Measurements from ENCODE around the gene VN1R5.
"Not testable (repeated sequence)": the region's sequence is repeated elsewhere in the genome, so short reads cannot be mapped to it uniquely, and the experiment has no call there.

Gene VN1R5

DNA sequence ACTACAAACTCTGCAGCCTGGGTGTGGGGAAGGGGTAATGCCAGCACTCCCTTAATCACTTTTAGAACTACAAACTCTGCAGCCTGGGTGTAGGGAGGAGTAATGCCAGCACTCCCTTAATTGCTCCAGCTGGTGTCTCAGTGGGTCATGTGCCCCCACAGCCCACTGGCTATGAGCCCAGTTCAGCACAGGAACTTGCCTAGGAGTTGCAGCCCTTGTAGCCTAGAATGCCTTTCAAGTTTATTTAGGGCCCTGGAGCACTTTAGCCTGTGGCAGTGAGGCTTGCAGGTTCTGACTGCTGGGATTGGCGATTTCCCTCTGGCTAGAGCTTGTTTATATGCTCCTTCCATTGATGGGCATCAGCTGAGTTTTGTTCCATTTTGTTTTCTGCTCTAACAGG is 17.1 kb downstream of the VN1R5 start:
- no peak for DNase-seq (ENCODE audit: low read depth, low spot score)

DNA sequence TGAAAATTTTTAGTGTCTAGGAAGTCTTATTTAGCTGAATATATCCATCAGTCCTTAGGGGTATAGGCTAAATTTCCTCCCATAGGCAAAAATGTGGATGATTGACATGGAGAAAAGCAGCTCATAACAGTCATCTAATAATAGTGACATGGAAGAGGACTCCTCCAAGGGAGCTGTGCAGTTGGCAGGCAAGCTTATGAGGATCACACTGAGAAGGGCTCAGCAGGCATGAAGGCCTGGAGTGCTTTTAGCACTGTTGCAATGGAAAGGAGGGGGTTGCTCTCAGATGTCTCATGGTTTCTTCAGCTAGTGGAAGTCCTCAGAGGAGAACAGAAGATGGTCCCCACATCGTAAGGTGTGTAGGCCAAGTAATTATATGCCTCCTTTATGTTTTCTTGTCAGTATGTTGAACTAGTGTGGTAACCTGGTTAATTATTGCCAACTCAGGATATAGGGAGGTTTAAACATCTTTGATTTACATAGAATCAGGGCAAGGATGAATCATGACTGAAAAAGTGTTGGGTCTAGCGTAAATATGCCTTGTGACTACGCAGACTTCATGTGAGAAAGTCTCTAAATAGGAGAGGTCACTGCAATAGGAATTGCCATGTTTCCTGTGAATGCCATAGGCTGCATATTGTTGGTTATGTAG is 18.9 kb downstream of the VN1R5 start:
- no peak for DNase-seq (ENCODE audit: low read depth, low spot score)

DNA sequence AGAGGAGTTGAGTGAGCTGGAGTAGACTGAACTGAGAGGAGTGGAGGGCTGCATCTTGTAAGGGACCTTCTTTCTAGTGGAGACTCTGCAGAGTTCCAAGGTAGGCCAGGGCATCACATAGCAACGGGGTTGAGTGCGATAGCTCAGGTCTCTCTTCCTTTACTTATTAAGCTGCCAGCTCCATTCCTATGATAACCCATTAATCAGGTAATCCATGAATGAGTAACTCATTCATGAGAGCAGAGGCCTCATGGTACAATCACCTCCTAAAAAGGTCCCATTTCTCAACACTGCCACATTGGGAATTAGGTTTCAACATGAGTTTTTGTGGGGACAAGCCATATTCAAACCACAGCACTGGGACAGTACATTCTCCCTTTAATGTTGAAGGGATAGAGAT is 21.3 kb downstream of the VN1R5 start:
- DNase-seq (ENCODE audit: low read depth, low spot score): no peak

DNA sequence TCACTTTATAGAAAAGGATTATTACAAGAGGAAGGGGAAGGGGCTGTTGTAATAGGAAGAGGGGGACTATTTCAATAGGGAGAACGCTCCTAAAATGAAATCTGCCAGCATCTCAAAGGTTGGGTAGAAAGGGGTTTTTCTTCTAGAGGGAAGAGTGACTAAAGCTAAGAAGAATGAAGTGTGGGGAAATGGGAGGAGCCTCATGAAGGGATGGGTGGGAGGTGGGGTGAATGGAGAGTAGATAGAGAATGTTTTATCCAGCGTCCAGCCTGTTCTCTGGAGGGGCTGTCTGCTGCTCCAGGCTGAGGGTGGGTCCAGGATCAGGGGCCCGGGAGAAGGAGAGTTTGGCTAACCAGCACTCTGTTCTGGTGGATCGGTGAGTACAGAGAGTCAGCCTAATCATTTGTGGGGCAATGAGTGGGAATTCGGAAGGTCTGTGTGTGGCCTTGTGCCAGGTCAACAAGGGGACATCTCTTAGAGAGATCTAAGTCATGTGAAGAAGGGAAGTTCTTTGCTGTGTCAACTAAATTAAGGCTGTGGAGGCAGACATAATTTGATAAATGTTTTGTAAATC is 25.2 kb downstream of the VN1R5 start:
- peak; percentile 39 for DNase-seq (ENCODE audit: low read depth, low spot score)

DNA sequence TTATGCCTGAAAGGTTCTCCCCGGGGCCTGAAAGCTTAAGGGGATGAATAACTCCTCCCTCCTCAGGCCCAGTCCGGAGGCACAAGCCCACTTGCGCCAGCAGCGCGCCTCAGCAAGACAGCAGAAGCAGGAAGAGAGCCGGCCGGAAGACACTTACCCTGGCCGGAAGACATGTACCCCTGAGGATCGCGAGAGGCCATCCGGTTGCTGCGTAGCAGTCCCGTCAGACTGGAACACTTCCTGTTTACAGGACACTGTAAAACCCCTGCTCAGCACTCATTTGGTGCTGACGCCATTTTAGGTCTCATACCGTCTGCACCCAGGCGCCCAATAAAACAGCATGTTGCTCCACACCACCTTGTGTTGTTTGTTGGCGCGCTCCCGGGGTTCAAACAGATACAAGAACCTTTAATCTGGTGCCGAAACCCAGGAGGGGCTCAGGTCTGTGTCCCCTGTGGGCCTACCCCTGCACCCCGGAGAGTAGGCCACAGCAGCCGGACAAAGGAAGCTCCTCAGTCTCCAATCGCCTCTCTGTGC is 30.3 kb downstream of the VN1R5 start:
- DNase-seq (ENCODE audit: low read depth, low spot score): no peak

DNA sequence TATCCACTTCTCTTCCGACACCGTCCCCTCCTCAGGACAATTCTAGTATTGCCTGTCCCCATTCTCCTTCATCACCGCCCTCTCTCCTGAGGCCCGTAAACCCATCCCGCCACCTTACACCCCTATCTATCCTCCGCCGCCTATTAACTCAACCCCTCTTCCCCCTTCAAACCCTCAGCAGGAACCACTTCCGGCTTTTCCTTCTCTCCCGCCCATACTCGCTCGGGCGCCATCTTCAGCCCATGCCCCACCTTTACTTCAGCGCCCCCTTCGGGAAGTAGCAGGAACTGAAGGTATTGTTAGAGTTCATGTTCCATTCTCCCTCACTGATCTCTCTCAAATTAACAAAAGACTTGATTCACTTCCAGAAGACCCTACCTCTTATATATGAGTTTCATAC is 31.6 kb downstream of the VN1R5 start:
- no peak for DNase-seq (ENCODE audit: low read depth, low spot score)

DNA sequence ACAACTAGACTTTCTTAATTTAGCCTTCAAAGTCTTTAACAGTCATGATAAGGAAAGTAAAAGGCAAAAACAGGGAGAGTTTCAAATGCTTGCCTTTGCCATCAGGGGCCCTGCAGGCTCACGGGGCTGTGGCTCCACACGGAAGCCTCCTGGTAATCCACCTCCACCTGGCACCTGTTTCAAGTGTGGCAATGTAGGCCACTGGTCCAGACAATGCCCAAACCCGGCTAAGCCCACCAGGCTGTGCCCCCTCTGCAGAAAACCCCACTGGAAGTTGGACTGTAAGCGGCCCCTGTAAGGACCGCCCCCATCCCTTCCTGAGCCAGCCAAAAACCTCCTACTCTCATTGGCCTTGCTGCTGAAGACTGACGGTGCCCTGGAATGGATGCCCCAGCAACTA is 32.5 kb downstream of the VN1R5 start:
- DNase-seq (ENCODE audit: low read depth, low spot score): no peak

DNA sequence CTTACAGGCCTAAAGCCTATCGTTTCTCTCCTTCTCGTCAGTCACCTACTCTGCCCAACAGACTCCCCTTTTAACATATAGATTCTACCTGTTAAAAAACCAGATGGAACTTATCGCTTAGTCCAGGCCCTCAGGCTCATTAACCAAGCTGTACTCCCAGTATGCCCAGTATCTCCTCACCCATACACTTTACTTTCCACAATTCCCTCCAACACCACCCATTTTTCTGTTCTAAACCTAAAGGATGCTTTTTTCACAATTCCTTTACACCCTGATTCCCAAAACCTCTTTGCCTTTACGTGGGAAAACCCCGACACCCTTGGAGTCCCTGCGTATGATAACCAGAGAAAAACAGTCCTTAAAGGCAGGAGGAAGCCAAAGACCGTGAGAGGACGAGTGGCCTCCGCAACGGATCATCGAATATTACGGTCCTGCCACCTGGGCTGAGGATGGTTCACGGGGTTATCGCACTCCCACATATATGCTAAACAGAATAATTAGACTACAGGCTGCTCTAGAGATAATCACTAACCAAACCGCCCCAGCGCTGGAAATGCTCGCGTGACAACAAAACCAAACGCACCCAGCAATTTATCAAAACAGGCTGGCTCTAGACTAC is 33.5 kb downstream of the VN1R5 start:
- not testable (repeated sequence) for DNase-seq (ENCODE audit: low read depth, low spot score)

DNA sequence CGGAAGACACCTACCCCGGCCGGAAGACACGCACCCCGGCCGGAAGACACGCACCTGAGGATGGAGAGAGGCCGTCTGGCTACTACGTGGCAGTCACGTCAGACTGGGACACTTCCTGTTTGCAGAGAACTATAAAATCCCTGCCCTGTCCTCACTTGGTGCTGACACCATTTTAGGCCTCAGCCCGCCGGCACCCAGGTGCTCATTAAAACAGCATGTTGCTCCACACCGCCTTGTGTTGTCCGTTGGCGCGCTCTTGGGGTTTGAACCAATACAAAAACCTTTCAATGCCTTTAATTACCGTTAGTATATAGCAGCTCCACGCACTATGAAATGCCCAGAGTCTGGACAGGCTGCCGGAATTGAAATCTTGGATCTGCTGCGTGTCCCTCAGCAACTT is 34.7 kb downstream of the VN1R5 start:
- no peak for DNase-seq (ENCODE audit: low read depth, low spot score)

DNA sequence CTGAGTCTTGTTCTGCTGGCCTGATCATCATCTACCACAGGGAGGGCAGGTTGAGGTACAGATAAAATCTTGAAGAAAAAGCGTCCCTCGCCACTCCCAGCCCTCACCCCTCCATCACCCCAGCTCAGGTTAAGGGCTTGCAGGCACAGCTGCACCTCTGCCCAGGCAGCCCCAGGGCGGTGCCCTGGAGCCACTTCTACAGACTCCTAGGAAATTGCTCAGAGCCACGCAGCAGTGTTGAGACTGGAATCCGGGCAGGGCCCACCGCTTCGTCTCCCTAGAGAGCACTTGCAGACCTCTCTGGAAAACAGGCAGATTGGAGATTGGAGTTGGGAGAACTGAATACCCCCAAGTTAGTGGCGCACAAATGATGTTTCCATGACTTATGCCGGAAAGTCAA is 35.3 kb downstream of the VN1R5 start:
- DNase-seq (ENCODE audit: low read depth, low spot score): no peak

DNA sequence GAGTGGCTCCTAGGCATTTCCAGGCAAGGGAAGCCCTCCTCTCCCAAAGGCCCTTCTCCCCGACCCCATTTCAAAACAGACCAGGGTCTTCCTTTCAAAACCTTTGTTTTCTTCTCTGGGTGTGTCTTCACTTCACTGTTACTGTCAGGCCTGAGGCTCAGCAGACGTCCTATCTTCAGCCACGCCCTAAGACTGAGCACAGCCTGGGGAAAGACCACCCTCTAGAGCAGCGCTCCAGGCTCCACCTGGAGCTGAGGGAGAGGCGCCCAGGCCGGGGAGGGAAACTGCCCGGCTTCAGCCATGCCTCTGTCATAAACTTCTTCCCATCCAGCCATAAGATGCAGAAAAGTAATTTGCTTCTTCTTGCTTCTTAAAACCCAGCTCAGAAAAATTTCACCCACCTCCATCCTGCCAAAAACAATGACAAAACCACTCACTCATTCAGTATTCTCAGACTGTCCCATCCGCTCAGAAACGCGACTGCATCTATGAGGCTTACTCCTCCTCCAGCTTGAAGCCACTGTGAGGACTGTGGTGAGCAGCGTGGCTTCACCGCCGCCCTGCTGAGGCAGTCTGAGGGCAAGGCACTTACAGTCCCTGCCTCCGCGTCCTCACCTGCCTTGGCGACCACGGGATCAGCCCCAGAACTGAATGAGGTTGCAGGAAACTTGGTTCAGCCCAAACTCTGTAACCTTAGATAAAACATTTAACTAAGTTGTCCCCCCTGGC is 36.1 kb downstream of the VN1R5 start:
- no peak for DNase-seq (ENCODE audit: low read depth, low spot score)

DNA sequence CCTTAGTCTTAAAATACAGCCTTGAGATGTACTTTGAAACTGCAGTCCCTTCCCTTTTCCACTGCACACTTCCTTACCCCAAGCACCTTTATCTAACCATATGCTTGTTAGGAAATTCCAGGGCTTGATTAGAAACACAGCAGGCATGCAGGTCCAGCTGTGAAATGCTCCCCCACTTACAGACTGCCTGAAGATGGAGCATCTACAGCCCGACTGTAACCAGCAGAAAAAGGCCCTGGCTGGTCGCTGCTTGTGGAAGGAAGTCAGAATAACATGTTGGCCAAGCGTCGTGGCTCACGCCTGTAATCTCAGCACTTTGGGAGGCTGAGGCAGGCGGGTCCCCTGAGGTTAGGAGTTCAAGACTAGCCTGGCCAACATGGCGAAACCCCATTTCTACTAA is 37.2 kb downstream of the VN1R5 start:
- peak; percentile 45 for DNase-seq (ENCODE audit: low read depth, low spot score)

DNA sequence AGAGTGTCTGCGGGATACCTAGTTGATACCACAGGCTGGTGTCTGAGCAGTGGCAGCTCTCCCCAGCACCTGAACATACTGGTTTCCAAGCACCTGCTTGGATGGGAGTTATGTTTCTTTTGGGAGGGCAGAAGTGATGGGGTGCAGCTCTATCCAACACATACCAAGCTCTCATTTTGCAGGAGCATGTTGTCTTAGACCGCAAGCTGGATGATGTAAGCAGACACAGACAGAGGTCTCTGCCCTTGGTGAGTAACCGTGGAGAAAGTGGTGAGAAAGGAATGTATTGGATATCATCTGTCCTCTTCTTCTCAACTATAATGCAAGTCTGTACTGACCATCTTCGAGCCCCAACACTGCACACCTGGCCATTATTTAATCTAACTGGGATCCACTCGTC is 38.4 kb downstream of the VN1R5 start:
- DNase-seq (ENCODE audit: low read depth, low spot score): peak; percentile 64

DNA sequence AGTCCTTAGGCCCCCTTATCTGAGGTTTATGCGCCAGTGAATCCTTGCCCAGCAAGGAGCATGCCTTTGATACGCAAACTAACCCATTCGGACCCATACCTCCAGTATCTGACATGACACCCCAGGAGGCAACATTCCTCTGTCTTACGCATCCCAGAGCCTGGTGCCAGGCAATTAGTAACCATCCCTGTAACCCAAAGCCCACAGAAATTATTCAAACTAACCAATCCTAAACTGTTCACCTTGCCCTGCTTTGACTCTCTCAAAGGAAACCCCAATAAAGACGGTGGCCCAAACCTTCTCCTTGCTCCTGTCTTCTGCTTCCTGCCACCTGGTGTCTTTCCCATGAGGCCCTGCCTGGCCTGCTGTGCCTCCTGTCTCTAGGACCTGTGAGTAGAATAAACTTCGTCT is 39.4 kb downstream of the VN1R5 start:
- peak; percentile 52 for DNase-seq (ENCODE audit: low read depth, low spot score)

DNA sequence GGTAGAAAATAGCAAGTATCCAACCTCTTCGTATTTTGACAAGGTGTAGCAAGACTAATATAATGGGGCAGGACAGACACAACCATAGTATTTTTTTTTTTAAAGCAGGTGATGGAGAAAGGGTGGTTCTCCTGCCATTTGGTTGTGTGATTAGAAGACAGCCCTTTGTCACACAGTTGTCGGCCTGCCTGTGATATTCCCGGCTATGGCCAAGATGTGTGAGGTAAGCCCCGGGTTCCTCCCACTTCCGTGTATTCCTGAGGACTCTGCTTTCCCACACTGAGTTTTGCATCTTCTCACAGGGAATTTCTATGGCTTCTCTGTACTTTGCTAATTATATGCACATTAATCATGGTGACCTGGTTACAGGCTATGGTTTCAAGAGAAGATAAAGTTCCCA is 39.9 kb downstream of the VN1R5 start:
- DNase-seq (ENCODE audit: low read depth, low spot score): no peak

DNA sequence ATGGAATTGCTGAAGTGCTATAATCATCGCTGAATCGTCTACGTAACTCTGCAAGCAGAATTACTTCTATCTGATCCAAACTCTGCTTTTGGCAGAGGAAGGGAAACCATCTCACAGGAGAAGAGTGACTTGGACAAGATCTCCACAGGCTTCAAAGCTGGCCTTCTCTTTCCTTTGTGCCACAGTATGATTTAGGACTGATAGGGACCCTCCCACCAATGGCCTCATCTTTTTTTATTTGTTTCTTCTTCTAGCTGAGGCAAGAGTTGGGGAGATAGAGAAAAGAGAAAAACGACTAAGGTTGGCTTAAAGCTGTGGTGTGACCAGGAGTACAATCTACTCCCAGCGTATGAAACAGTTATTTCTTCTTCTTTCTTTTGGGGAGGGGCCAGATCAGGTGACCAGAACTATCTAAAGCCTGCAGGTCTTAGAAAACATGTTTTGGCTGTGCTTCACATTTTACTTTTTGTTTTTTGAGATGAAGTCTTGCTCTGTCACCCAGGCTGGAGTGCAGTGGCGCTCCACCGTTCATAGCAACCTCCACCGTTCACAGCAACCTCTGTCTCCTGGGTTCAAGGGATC is 40.8 kb downstream of the VN1R5 start:
- no peak for DNase-seq (ENCODE audit: low read depth, low spot score)

DNA sequence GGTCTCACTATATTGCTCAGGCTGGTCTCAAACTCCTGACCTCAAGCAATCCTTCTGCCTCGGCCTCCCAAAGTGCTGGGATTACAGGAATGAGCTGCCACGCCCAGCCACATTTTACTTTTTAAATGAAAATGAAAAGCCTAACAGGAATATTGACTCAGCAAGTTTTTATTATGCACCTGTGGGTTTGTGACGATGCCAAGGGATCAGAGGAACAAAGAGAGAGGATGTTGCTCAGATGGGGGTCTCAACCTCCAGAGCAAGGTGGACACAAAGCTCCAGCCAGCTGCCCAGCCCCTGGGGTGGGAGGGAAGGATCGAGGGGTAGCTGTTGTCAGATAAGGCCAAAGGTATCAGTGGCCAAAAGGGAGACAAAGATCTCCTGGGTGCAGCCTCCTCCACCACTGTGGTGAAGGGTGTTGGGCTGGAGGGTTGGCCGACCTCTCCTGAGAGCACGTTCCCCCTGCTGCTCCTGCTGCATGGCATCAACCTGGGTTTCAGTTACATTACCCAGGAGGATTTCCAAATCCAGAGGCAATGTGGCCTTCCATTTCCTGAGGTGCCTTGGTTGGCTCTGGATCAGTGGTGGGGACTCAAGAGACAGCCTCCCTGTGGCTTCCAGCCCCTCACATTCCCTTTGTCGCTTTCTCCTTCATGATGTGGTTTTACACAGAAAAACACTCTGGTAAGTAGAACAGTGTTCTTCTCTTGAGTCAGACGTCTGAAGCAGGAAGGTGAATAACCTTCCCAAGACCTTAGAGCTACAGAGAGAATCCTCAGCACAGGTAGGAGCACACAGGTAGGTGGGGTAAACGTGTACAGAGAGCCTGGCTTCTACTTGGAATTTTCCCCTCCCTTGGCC is 41.6 kb downstream of the VN1R5 start:
- no peak for DNase-seq (ENCODE audit: low read depth, low spot score)

DNA sequence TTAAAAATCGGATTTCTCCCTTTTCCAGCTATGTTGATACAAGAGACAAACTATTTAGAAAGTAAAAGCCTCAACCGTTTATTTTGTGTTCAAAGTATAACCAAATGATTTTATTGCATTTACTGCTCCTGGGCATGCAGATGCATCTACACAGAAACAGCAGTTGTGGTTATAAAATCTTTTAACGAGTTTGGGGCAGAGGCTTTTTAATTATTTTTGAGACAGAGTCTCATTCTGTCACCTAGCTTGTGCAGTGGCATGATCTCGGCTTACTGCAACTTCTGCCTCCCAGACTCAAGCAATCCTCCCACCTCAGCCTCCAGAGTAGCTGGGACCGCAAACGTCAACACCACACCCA is 42.2 kb downstream of the VN1R5 start:
- no peak for DNase-seq (ENCODE audit: low read depth, low spot score)

DNA sequence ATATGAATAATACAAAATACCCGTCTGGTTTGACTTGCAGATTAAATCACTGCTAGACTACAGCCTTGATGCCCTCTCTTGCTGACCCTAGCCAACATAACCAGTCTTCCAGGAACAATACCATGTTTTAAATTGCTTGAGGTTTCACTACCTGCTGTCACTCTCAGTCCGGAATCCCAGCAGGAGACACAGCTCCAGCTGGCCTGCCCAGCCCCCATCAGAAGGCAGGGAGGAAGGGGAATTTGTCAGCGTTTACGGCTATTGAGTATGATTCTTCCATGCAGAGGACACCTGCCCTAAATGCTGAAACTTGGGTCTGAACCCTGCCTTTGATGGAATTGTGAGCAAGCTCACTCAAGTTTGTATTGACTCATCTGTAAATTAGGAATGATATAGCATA is 42.8 kb downstream of the VN1R5 start:
- no peak for DNase-seq (ENCODE audit: low read depth, low spot score)

DNA sequence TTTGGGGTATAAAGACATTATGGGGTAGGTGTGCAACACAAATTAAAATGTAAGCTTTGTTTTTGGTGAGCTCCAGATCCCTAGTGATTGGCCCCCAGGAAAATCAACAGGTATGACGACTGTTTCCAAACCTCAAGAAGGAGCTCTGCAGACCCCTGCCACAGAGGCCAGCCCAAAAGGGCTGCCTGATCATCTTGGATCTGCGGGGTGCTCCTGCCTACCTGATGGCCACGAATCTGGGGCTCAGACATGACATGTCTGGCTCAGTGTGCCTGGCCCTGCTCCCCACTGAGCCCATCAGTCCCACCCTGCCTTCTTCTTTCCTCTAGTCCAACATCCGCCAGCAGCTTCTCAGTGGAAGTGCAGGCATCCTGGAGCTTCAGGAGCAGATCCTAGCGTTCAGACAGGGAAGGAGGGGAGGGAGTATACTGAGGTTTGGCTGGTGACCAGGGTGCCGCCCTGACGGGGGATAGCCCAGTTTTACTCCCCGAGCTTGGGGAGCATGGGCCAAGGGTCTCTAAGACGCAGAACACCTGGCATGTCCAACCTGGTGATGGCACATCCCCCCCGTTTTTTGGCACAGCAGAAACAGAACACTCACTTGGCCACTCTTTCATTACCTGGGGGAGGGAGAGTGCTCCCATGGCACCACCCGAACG is 44.0 kb downstream of the VN1R5 start:
- DNase-seq (ENCODE audit: low read depth, low spot score): no peak
